ENCODE measurements around the gene TJP1.
"Not testable (repeated sequence)": the region's sequence is repeated elsewhere in the genome, so short reads cannot be mapped to it uniquely, and the experiment has no call there.

TJP1 gene

DNA sequence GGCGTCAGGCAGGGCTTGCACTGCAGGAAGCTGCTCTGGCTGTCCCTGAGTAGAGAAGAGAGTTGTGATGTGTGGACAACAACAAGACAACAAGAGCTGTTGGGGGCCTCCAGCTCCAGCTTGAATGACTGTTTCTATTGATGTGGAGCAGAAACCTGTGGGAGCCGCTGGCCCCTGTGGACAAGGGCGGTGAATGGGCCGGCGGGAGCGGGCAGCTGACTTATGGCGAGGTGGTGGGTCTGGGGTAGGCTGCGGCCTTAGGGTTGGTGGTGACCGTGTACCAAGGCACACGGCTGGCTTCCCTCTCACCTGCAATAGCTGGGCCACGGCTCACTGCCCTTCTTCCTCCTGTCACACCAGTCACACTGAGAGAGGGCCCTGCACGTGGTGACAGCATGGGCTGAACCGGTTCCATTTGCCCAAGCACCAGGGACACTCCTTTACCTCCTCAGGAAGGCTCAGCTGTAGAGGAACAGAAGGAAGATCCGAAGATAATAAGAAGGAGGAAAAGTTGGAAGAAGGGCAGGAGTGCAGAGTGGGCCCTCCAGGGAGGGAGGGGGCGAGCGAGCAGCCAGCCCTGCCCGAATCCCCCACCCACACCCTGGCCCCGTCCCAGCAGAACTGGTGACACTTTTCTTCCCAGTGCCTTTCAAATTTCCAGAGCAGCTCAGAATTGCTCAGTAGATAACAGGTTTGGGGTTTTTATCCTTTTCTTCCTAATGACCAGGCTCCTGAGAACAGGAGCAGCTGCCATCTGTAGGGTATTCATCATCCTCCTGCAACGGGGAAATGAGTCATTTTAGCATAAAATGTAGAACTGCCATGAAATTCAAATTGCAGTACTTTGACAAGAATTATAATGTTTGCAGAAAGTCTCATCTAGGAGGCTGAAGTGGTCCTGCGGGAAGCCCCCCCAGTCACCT lies 136.9 kb downstream of the TJP1 start:
- no peak for DNase-seq (ENCODE audit: low read depth in 2 of 2, low spot score in 1 of 2)

DNA sequence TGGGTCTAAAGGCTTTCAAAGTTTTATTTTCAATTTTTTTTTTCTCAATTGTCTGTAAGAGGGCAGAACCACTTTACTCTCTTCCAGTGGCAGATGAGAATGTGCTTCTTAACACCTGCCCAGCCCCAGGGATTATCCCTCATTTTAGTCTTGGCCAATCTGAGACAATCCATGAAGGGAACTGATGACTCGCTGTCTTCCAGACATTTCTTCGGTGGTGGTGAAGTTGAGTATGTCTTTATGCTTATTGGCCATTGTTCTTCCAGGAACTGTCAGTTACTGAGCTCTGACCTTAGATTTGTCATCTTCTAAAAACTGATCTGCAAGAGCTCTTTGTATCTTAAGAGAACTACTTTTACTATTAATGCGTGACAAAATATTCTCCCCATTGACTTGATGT lies 139.5 kb downstream of the TJP1 start:
- no peak for DNase-seq (ENCODE audit: low read depth in 2 of 2, low spot score in 1 of 2)

- DNase-seq (ENCODE audit: low read depth in 2 of 2, low spot score in 1 of 2), result no peak
Observed at GRCh38 chr15:29682361-29682760, 139.9 kb downstream of the TJP1 start.

DNA sequence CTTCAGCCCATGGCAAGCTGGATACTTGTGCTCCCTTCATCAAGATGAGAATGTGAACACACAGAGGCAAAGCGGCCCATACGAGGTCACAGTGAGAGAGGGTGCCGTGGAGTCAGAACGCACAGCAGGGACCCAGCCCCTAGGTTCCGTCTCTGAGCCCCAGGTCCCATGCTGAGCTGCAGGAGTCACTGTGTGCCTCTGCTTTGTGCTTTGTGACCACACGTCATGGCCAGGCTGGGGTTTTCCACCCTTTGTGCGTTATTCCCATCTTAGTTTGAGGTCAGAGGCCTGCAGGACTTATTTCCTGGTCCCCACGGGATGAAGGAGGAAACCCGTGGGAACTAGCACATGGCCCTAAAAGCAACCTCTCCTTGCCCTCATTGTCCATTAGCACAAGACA lies 140.3 kb downstream of the TJP1 start:
- DNase-seq (ENCODE audit: low read depth in 2 of 2, low spot score in 1 of 2), result no peak

DNA sequence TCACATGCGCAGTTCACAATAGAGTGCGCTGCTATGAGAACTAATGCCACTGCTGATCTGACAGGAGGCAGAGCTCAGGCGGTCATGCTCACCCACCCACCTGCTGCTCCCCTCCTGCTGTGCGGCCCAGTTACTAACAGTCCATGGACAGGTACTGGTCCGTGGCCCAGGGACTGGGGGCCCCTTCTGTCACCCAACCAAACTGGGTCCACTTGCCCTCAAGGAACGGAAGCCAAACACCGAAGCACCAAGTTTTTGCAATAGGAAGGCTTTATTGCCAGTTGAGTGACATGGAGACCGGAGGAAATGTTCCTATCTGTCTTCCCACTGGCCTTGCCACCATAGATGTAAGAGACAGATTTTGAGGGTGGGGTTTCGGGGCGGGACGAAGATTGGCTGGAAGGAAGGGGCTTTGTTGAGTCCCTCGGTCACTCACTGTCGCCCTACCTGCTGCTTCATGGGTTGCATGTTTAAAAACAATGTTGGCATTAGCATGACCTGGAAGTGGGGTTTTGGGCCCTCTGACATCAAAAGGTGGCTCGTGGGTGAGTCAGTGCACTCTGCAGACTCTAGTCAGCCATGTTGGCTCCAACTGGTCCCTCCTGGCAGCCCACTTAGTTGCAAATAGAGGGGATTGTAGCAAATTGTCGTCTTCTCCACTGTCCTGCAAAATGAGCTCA lies 141.0 kb downstream of the TJP1 start:
- DNase-seq (ENCODE audit: low read depth in 2 of 2, low spot score in 1 of 2), result no peak

DNA sequence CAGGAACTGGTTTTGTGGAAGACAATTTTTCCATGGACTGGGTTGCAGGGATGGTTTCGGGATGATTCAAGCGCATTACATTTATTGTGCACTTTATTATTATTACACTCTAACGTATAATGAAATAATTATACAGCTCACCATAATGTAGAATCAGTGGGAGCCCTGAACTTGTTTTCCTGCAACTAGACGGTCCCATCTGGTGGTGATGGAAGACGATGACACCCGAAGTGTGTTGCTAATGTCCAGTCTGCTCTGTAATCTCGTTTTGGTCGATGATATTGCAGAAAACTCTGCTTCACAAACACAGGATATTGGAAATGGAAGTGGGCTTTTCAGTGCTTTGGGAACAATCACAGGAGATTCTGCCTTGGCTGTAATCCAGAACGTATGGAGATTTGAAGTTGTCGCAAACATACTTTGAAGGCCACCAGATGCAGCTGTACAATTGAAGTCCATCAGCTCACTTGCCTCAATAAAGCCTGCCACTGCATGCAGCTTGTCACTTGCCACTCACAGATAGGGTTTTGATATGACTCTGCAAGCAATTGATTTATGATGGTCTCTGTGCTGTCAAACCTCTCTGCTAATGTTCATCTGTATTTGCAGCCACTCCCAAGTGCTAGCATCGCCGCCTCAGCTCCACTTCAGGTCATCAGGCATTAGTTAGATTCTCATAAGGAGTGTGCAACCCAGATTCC lies 141.7 kb downstream of the TJP1 start:
- DNase-seq (ENCODE audit: low read depth in 2 of 2, low spot score in 1 of 2), result no peak

DNA sequence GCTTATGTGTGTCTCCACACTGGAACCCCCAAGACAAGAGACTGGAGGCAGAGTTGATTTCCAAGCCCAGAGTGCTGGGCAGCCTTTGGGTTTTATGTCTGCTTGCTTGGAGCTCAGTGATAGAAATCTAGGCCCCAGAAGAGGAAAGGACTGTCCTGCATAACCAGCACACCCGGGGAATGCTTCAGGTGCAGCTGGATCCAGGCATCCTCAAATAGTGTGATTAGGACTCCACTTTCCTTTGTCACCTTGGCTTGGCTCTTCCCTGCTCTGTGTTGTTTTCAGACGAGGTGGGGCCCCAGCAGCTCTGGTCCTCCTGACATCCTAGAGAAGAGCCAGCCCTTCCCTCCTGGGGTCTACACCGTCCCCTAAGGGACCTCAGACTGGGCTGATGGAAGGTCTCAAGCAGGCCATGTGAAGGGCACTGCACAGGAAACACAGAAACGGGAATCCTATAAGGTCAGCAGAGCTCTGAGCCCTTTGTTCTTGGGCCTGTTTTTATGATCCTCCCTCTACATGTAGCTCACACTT lies 143.7 kb downstream of the TJP1 start:
- DNase-seq (ENCODE audit: low read depth in 2 of 2, low spot score in 1 of 2), result no peak

DNA sequence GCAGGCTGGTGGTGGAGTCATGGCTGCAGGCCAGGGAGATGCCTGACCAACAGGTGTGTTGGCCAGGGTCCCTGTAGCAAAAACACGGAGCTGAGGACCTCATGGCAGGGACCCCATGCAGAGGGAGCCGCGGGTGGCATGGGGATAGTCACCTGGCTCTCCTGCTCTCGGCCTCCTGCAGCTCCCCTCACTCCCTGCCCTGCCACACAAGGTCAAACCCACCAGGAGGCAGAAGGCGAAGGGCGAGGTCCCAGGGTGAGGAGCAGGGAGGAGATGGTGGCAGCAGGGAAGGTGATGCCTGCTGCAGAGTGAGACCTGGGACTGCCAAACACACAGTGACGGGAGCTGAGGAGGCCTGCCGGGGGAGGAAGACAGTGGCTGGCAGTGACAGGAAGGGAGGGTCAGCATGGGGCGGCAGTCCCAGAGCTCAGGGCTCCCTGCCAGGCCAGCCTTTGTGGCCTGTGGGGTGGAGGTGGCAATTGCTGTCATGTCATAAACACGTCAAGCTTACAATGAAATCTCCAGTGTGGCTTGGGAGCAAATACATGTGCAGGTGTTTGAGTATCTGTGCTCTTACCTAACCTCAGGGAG lies 144.3 kb downstream of the TJP1 start:
- no peak for DNase-seq (ENCODE audit: low read depth in 2 of 2, low spot score in 1 of 2)

- DNase-seq (ENCODE audit: low read depth in 2 of 2, low spot score in 1 of 2), result no peak
Observed at GRCh38 chr15:29677455-29677854, 144.8 kb downstream of the TJP1 start.

- DNase-seq (ENCODE audit: low read depth in 2 of 2, low spot score in 1 of 2), result no peak
Observed at GRCh38 chr15:29676961-29677402, 145.3 kb downstream of the TJP1 start.

- DNase-seq (ENCODE audit: low read depth in 2 of 2, low spot score in 1 of 2), result not testable (repeated sequence)
Observed at GRCh38 chr15:29676374-29676960, 145.8 kb downstream of the TJP1 start.

- no peak for DNase-seq (ENCODE audit: low read depth in 2 of 2, low spot score in 1 of 2)
Observed at GRCh38 chr15:29675791-29676301, 146.4 kb downstream of the TJP1 start.

- DNase-seq (ENCODE audit: low read depth in 2 of 2, low spot score in 1 of 2), result no peak
Observed at GRCh38 chr15:29674661-29675533, 147.4 kb downstream of the TJP1 start.

- DNase-seq (ENCODE audit: low read depth in 2 of 2, low spot score in 1 of 2), result no peak
Observed at GRCh38 chr15:29672923-29673809, 149.1 kb downstream of the TJP1 start.

GRCh38 chr15:29672446-29672845 lies 149.8 kb downstream of the TJP1 start:
- DNase-seq (ENCODE audit: low read depth in 2 of 2, low spot score in 1 of 2), result no peak

DNA sequence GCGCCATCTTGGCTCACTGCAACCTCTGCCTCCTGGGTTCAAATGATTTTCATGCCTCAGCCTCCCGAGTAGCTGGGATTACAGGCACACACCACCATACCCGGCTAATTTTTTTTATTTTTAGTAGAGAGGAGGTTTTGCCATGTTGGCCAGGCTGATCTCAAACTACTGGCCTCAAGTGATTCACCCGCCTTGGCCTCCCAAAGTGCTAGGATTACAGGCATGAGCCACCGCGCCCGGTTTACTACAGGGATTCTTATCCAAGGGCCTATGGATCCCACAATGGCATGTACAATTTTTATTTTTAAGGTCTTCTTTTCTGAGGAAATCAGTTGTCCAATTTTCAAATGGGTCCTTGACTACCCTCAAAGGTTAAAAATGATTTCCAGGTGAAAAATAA lies 150.2 kb downstream of the TJP1 start:
- not testable (repeated sequence) for DNase-seq (ENCODE audit: low read depth in 2 of 2, low spot score in 1 of 2)

DNA sequence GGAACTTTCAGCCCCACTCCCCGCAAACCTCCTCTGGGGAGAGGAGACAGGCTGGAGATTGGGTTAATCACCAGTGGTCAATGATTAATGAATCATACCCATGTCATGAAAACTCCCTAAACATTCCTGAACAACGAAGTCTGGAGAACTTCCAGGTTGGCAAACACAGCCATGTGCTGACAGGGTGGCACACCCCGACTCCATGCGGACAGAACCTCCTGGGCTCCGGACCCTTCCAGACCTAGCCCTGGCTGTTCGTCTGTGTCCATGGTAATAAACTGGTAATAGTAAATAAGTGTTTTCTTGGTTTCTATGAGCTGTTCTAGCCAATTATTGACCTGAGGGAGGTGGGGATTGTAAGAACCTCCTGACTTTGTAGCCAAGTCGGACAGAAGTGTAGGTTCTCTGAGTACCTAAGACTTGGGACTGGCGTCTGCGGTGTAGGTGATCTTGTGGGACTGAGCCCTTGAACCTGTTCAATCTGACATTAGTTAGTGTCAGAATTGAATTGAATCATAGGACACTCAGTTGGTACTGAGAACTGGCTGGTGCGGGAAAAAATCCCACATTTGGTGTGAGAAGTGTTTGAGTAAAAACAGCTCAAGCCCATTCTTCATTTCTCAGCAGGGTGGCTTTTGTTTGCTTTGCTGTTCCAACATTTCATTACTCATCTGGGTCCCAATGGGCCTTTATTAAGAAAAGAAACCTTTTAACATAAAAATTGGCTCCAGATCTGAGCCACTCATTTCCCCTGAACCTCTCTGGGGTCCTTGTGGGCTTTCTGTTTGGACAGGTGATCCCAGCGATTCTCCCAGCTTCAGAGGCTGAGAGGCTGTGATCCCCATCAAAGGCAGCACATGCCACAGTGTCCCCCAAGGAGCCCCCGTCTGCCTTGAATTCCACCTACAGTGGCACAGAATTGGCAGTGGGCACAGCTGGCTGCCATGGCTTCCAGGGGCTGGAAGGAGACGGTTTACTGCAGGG lies 151.0 kb downstream of the TJP1 start:
- DNase-seq (ENCODE audit: low read depth in 2 of 2, low spot score in 1 of 2), result no peak
